ENCODE measurements around the gene HHLA2. TPM values are rescaled to one million over a fixed set of nuclear protein-coding genes. Genes with fewer than 3 reads are reported as not detected.

HHLA2 gene
- total RNA-seq, 1 donor from 2014 or later = 2.3 TPM

DNA sequence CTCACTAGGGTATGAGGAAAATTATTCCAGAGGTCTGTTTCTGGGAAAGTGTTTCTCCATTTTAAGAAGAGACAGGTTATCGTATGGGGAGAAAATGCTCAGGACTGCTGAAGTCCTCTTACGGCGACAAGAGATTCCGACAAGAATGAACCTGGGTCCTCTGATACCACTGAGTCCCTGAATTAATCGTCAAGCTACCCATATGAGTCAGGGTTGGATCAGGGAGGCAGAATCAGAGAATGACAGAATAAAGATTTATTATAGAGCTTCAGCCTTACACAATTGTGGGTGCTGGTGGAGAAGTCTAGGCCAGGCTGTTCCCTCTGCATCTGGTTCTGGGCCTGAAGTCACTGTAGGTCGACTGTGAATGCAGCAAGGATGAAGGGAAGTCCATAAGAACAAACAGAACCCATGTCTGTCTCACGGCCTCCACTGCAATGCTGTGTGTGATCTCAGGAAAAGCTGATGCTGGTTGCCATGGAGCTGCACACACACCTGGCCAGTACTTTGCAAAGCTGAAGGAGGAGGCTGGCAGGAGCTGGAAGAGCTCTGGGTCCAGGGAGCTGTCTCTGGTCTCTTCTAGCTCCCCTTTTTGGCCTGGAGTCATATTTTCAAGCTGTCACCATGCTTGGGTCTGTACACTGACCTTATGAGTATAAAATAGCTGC is 83.9 kb downstream of the HHLA2 start:
- peaks cover 22% of the 10 kb centered on the region for H3K4me1 Mint-ChIP-seq (ENCODE audit: unreplicated experiment)
- H3K36me3 Mint-ChIP-seq = no peaks in the 10 kb centered on the region
- no peaks in the 10 kb centered on the region for H3K9me3 Mint-ChIP-seq
- H3K27ac Mint-ChIP-seq = no peak overlapping the region
- no peak for TF ChIP-seq CTCF (conservative IDR thresholded peaks at IDR 0.05)
- H3K27me3 Mint-ChIP-seq = no peaks in the 10 kb centered on the region
- no peak overlapping the region for H3K4me3 Mint-ChIP-seq
- no peak for DNase-seq (ENCODE audit: extremely low spot score, unreplicated experiment)

DNA sequence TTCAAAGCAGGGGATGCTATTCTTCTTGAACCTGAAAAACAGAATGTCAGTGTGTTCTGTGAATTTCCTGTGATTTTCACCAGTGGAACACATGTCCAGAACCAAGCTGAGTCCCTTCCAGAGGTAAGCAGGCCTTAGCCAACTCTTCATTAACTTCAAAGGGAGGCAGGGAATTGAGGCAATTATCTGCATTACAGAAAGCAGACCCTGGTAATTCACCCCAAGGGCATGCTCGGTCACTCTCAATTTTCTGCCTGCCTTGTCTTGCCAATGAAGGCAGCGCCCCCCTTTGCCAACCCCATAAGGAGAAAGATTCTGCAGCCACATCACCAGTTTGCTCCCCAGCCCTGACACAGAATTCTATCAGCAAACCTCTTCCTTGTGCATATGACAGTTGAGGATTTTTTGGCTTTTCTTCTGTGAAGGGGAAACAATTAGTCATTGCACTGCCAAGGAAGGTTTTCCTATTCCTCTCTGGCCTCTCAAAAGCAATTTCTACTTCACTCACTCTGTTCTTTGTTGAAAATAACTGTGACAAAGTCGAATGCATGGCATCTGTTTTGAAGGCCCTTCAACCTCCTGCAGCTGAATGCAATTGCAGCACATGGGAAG is 85.3 kb downstream of the HHLA2 start:
- no peaks in the 10 kb centered on the region for H3K36me3 Mint-ChIP-seq
- no peak for TF ChIP-seq CTCF (conservative IDR thresholded peaks at IDR 0.05)
- H3K4me1 Mint-ChIP-seq (ENCODE audit: unreplicated experiment) = peaks cover 22% of the 10 kb centered on the region
- H3K9me3 Mint-ChIP-seq = no peaks in the 10 kb centered on the region
- H3K4me3 Mint-ChIP-seq = no peak overlapping the region
- H3K27ac Mint-ChIP-seq = no peak overlapping the region
- no peaks in the 10 kb centered on the region for H3K27me3 Mint-ChIP-seq
- no peak for DNase-seq (ENCODE audit: extremely low spot score, unreplicated experiment)

DNA sequence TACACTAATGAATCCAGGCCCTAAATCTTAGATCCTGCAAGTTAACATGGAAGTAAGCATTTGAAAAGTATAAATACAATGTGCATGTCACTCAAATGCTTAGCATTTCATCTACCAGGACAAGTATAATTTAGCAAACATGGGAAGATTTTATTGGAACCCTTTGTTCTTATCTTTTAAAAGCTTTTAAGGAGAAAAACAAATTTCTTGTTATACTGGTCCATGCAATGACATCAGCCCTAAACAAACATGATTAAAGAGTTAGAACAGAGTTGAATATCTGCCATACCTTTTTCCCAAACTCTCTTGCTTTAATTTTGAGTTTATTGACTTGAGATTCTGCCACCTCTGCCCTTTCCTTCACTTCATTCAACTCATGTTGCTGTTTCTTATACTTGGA is 87.0 kb downstream of the HHLA2 start:
- no peak for TF ChIP-seq CTCF (conservative IDR thresholded peaks at IDR 0.05)
- Mint-ChIP-seq H3K9me3 (no peaks in the 10 kb centered on the region), H3K27me3 (no peaks in the 10 kb centered on the region), H3K36me3 (no peaks in the 10 kb centered on the region), H3K4me3 (no peak overlapping the region), H3K4me1 (ENCODE audit: unreplicated experiment) (peaks cover 26% of the 10 kb centered on the region), H3K27ac (no peak overlapping the region)
- no peak for DNase-seq (ENCODE audit: extremely low spot score, unreplicated experiment)

GRCh38 chr3:108387063-108387462 is 90.7 kb downstream of the HHLA2 start:
- peaks cover 19% of the 10 kb centered on the region for H3K4me1 Mint-ChIP-seq (ENCODE audit: unreplicated experiment)
- no peaks in the 10 kb centered on the region for H3K9me3 Mint-ChIP-seq
- no peak for DNase-seq (ENCODE audit: extremely low spot score, unreplicated experiment)
- no peak overlapping the region for H3K4me3 Mint-ChIP-seq
- no peak for TF ChIP-seq CTCF (conservative IDR thresholded peaks at IDR 0.05)
- H3K36me3 Mint-ChIP-seq = no peaks in the 10 kb centered on the region
- no peaks in the 10 kb centered on the region for H3K27me3 Mint-ChIP-seq
- H3K27ac Mint-ChIP-seq = no peak overlapping the region

DNA sequence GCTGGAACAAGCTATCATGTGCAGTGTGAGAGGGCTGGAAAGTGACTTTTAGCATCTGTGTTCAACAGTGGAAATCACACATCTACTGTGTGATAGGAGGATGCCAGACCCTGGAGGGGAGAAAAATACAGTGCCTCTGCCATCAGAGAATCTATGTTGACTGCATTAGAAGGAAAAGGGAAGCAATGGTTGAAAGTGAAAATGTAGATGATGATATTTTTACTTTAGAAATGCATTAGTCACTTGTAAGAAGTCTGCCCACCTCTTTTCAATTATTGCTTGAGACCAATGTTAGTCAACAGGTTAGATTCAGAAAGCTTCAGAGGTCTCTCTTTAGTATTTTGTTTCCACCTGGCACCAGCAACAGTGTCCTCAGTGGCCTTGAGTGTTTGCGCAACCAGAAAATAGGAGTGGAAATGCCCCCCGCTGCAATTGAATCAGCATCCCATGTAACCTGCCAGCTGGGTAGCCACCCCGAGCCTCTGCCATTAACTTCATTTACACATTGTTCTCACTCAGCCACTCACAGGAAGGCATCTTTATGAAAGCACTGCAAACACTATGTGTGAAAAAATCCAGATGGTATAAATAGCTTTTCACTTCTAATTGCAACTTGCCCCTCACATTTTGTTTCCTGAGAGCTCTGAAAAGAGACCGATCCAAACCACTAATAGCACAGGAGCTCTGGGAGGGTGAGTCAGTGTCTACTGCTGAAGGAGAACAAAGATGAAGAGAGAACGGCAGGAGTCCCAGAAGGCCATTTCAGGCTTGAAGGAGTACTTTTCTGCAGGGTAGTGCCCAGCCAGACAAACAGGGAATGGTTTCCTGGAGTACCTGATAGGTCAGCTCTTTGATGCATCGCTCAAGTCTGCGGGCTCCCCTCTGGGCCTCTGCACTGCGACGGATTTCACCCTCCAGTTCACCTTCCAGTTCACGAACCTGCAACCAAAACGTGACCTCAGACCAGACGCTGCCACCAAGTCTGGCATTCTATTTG is 92.1 kb downstream of the HHLA2 start:
- Mint-ChIP-seq H3K27ac (no peak overlapping the region), H3K27me3 (no peaks in the 10 kb centered on the region), H3K4me1 (ENCODE audit: unreplicated experiment) (peaks cover 13% of the 10 kb centered on the region), H3K9me3 (no peaks in the 10 kb centered on the region), H3K4me3 (no peak overlapping the region), H3K36me3 (no peaks in the 10 kb centered on the region)
- TF ChIP-seq CTCF (conservative IDR thresholded peaks at IDR 0.05) = no peak
- DNase-seq (ENCODE audit: extremely low spot score, unreplicated experiment) = no peak

All from type B pancreatic cell (in vitro differentiated cells).